GM13977 (cell line): ENCODE measurements around the gene IL22RA2.
"Not testable (repeated sequence)": the region's sequence is repeated elsewhere in the genome, so short reads cannot be mapped to it uniquely, and the experiment has no call there.

Source experiments
- DNase-seq: peaks from one replicate; pipeline ENCODE4 v3.0.0; 2012; ENCODE audit warnings: low spot score
- CTCF ChIP-seq: IDR thresholded peaks from 2 replicates; pipeline ENCODE4 v1.5.1; 2012; ENCODE audit warnings: mild to moderate bottlenecking, control low read depth; ENCODE audit not compliant: insufficient read depth; ENCODE audit errors: extremely low read depth, missing control alignments
- in situ Hi-C: fragments of 300-500 bp; cut with MboI; formaldehyde crosslinking; loops from one replicate; pipeline ENCODE4 v1.12.0; 2022; ENCODE audit warnings: low sequenced_read_pairs, low pct_unique_long_range_greater_than_20kb, mixed read lengths, inconsistent platforms; ENCODE audit not compliant: unreplicated experiment

IL22RA2 gene

GRCh38 chr6:137216875-137217553 is 43.6 kb upstream of the IL22RA2 start:
- TF ChIP-seq CTCF = no peak
- in situ Hi-C loops = no loop called here
- DNase-seq = no peak

- no peak for TF ChIP-seq CTCF
- in situ Hi-C loops = no loop called here
- DNase-seq = no peak
Observed at GRCh38 chr6:137216106-137216505, 42.7 kb upstream of the IL22RA2 start.

- DNase-seq, in situ Hi-C loops: not testable (repeated sequence)
Observed at GRCh38 chr6:137215630-137216029, 42.2 kb upstream of the IL22RA2 start.

GRCh38 chr6:137214931-137215330 is 41.5 kb upstream of the IL22RA2 start:
- DNase-seq = no peak
- in situ Hi-C loops = no loop called here
- no peak for TF ChIP-seq CTCF

GRCh38 chr6:137213813-137214212 is 40.4 kb upstream of the IL22RA2 start:
- DNase-seq = no peak
- no peak for TF ChIP-seq CTCF
- in situ Hi-C loops = no loop called here

GRCh38 chr6:137213331-137213740 is 39.9 kb upstream of the IL22RA2 start:
- in situ Hi-C loops = no loop called here
- DNase-seq = no peak
- TF ChIP-seq CTCF = no peak

GRCh38 chr6:137211910-137212309 is 38.5 kb upstream of the IL22RA2 start:
- DNase-seq = no peak
- in situ Hi-C loops = no loop called here
- no peak for TF ChIP-seq CTCF
